ENCODE data around the gene BRD9. TPM values are rescaled to one million over a fixed set of nuclear protein-coding genes. Genes with fewer than 3 reads are reported as not detected.
"Not testable (repeated sequence)": the region's sequence is repeated elsewhere in the genome, so short reads cannot be mapped to it uniquely, and the experiment has no call there.

Gene BRD9
- total and polyA plus RNA-seq, 10 donors = 26.5 to 82.9 (median 39.1) TPM

GRCh38 chr5:937151-937924 is 44.7 kb upstream of the BRD9 start:
- TF ChIP-seq POLR2AphosphoS5 (IDR thresholded peaks at IDR 0.05) (no peak), POLR2A (IDR thresholded peaks at IDR 0.05) (no peak)
- TF ChIP-seq, protein P1, sequence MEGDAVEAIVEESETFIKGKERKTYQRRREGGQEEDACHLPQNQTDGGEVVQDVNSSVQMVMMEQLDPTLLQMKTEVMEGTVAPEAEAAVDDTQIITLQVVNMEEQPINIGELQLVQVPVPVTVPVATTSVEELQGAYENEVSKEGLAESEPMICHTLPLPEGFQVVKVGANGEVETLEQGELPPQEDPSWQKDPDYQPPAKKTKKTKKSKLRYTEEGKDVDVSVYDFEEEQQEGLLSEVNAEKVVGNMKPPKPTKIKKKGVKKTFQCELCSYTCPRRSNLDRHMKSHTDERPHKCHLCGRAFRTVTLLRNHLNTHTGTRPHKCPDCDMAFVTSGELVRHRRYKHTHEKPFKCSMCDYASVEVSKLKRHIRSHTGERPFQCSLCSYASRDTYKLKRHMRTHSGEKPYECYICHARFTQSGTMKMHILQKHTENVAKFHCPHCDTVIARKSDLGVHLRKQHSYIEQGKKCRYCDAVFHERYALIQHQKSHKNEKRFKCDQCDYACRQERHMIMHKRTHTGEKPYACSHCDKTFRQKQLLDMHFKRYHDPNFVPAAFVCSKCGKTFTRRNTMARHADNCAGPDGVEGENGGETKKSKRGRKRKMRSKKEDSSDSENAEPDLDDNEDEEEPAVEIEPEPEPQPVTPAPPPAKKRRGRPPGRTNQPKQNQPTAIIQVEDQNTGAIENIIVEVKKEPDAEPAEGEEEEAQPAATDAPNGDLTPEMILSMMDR (IDR thresholded peaks at IDR 0.05 in 8 of 11, conservative IDR thresholded peaks at IDR 0.05 in 3 of 11) = no peak
- Histone ChIP-seq H3K27ac (no peak overlapping the region), H3K27me3 (replicated peaks in 1 of 7) (peaks cover 0 to 4% (median 0%) of the 10 kb centered on the region in 7 donors), H3K4me3 (no peak overlapping the region), H3K36me3 (no peaks in the 10 kb centered on the region), H3K4me1 (no peaks in the 10 kb centered on the region), H3K9me3 (no peaks in the 10 kb centered on the region)
- DNase-seq = peak; percentile 69
- WGBS, 5 donors = 81 to 91% (median 85%) methylated on average over 14 of the region's 14 CpGs
- intact Hi-C loops (cut with DNase I; ENCODE audit: low total_unique reads) = no loop called here

DNA sequence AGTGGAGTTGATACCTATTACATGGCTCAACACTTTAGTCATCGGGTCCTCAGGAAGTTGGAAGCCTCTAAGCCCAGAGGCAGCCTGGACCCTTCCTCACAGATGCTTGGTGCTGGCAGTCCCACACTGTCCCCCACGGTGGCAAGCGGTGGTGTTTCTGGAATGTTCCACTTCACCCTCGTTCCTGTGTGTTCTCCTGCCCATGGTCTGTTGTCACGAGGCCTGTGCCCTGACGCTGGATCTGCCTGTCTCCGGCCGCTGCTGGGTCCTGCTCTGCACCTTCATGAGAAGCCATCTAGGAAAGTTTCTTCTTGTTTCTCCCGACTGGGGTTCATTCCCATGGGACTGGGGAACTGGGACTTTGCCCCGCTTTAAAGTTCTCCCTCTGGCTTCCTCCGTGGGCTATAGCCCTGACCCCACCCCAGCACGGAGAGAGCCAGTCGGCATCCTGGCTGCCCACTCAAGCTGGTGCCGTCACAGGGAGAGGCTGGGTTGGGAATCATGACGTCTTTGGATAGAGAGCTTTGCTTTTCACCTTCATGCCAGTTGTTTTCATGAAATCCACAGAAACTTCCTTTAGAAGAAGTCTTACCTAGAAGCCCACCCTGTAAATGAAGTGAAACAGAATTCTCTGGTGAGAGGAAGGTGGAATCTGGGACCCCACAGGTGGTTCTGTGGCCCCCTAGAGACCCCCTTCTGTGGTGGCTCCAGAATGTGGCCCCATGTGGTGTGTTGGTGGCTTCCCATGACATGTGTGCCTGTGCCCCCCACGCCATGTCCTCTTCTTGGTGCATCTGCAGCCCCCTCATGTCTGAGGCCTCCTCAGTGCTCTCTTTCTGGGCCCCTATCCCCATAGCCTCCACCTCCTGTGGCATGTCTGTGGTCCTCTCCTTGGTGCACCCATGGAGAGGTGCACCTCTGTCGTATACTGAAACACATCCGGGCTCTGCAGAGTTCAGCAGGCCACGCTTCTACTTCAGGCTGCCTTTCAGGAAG is 43.8 kb upstream of the BRD9 start:
- no peak overlapping the region for H3K4me3 ChIP-seq
- peak; percentile 61 for DNase-seq
- no peaks in the 10 kb centered on the region for H3K9me3 ChIP-seq
- no peak for TF ChIP-seq POLR2A (IDR thresholded peaks at IDR 0.05)
- no peak for TF ChIP-seq POLR2AphosphoS5 (IDR thresholded peaks at IDR 0.05)
- TF ChIP-seq, protein P1 (IDR thresholded peaks at IDR 0.05 in 8 of 11, conservative IDR thresholded peaks at IDR 0.05 in 3 of 11) = no peak
- no peak overlapping the region for H3K27ac ChIP-seq
- no peaks in the 10 kb centered on the region for H3K36me3 ChIP-seq
- intact Hi-C loops (cut with DNase I; ENCODE audit: low total_unique reads) = no loop called here
- no peaks in the 10 kb centered on the region for H3K4me1 ChIP-seq
- WGBS, 5 donors = 83 to 91% (median 87%) methylated on average over 14 to 19 of the region's 19 CpGs
- H3K27me3 ChIP-seq (replicated peaks in 1 of 7) = peaks cover 0 to 4% (median 0%) of the 10 kb centered on the region in 7 donors

DNA sequence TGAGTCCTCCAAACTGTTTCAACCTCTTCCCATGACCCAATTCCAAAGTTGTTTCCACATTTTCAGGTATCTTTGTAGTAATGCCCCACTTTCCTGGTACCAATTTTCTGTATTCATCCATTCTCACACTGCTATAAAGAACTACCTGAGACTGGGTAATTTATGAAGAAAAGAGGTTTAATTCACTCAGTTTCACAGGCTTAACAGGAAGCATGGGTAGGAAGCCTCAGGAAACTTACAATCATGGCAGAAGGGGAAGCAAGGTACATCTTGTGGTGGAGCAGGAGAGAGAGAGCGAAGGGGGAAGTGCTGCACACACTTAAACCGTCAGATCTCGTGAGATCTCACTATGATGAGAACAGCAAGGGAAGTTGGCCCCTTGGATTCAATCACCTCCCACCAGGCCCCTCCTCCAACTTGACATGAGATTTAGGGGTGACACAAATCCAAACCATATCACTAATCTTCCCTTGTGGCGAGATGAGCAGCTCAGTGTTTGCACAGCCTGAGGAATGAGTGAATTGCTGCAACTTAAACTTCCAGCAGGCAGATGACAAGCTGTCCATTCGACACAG is 43.0 kb upstream of the BRD9 start:
- intact Hi-C loops (cut with DNase I; ENCODE audit: low total_unique reads) = no loop called here
- no peak for DNase-seq
- H3K36me3 ChIP-seq = no peaks in the 10 kb centered on the region
- H3K9me3 ChIP-seq = no peaks in the 10 kb centered on the region
- no peak overlapping the region for H3K27ac ChIP-seq
- TF ChIP-seq POLR2A (IDR thresholded peaks at IDR 0.05) (no peak), POLR2AphosphoS5 (IDR thresholded peaks at IDR 0.05) (no peak)
- TF ChIP-seq, protein P1 (IDR thresholded peaks at IDR 0.05 in 8 of 11, conservative IDR thresholded peaks at IDR 0.05 in 3 of 11) = no peak
- 50 to 60% (median 52%) methylated on average over 5 of the region's 5 CpGs for WGBS, 5 donors
- H3K27me3 ChIP-seq (replicated peaks in 1 of 7) = peaks cover 0 to 4% (median 0%) of the 10 kb centered on the region in 7 donors
- H3K4me3 ChIP-seq = no peak overlapping the region
- H3K4me1 ChIP-seq = no peaks in the 10 kb centered on the region

DNA sequence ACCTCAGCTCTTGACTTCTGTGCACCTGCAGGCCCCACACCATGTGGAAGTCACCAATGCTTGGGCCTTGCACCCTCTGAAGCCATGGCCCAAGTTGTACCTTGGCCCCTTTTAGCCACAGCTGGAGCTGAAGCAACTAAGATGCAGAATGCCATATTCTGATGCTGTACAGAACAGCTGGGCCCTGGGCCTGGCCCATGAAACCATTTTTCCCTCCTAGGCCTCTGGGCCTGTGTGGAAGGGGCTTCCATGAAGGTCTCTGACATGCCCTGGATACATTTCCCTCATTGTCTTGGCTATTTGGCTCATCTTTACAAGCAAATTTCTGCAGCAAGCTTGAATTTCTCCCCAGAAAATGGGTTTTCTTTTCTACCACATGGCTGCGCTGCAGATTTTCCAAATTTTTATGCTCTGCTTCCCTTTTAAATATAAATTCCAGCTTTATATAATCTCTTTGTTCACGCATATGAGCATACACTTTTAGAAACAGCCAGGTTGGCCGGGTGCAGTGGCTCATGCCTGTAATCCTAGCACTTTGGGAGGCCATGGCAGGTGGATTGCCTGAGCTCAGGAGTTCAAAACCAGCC is 41.9 kb upstream of the BRD9 start:
- H3K4me1 ChIP-seq; H3K36me3 ChIP-seq; intact Hi-C loops (cut with DNase I; ENCODE audit: low total_unique reads); H3K27ac ChIP-seq; H3K9me3 ChIP-seq; DNase-seq; H3K27me3 ChIP-seq (replicated peaks in 1 of 7); H3K4me3 ChIP-seq: not testable (repeated sequence)
- 87 to 93% (median 89%) methylated on average over 3 of the region's 3 CpGs for WGBS, 5 donors

- H3K27ac ChIP-seq; H3K9me3 ChIP-seq; H3K4me3 ChIP-seq; intact Hi-C loops (cut with DNase I; ENCODE audit: low total_unique reads); H3K36me3 ChIP-seq; H3K27me3 ChIP-seq (replicated peaks in 1 of 7); H3K4me1 ChIP-seq; DNase-seq: not testable (repeated sequence)
These were observed 41.4 kb upstream of the BRD9 start for GRCh38 chr5:933951-934350.
